ENCODE data around the gene GYS1. TPM values are rescaled to one million over a fixed set of nuclear protein-coding genes. Genes with fewer than 3 reads are reported as not detected.

Gene GYS1
- total RNA-seq, 4 donors from 2014 or later: 15.1 to 86.3 (median 34.5) TPM

DNA sequence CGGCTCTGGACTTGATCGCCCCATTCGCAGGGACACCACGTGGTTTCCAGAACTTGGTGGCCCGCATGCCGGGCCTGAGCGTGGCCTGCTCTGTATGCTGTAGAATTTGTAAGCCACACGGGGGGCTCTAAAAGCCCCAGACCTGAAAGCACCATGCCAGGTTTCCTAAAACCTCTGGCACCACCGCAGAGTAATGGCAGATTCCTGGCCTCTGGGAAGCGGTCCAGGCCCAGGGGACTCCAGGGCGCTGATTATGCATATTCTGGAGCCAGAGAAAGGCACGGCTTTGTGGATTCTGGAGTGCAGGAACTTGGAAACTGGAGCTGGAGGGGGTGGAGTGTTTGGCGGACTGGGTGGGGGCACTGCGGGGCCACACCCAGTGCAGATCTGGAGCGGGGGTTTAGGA lies 24.3 kb downstream of the GYS1 start:
- TF ChIP-seq, protein P1, sequence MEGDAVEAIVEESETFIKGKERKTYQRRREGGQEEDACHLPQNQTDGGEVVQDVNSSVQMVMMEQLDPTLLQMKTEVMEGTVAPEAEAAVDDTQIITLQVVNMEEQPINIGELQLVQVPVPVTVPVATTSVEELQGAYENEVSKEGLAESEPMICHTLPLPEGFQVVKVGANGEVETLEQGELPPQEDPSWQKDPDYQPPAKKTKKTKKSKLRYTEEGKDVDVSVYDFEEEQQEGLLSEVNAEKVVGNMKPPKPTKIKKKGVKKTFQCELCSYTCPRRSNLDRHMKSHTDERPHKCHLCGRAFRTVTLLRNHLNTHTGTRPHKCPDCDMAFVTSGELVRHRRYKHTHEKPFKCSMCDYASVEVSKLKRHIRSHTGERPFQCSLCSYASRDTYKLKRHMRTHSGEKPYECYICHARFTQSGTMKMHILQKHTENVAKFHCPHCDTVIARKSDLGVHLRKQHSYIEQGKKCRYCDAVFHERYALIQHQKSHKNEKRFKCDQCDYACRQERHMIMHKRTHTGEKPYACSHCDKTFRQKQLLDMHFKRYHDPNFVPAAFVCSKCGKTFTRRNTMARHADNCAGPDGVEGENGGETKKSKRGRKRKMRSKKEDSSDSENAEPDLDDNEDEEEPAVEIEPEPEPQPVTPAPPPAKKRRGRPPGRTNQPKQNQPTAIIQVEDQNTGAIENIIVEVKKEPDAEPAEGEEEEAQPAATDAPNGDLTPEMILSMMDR (IDR thresholded peaks at IDR 0.05; ENCODE audit: low read depth): no peak

DNA sequence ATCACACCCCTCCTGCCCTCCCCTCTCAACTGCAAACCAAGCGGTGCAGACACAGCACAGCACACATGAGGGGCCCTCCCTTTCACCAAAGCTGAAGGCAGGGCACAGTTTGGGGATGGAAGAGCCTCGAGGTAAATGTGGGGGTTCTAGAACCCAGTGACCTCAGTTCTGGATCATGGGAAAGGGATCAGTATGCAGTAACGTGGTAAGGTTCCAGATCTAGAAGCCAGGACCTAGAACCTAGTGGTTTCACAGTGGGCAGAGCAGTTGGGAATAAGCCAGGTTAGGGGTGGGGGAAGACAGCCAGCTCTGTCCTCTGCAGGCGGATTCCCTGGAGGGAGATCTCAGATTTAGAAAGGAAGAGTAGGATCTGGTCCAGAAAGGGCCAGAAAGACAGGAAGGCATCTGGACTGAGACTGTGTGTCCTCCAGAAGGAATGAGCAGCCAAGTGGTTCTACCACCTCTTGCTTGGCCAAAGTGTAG lies 24.9 kb downstream of the GYS1 start:
- TF ChIP-seq, protein P1 (IDR thresholded peaks at IDR 0.05; ENCODE audit: low read depth): no peak

DNA sequence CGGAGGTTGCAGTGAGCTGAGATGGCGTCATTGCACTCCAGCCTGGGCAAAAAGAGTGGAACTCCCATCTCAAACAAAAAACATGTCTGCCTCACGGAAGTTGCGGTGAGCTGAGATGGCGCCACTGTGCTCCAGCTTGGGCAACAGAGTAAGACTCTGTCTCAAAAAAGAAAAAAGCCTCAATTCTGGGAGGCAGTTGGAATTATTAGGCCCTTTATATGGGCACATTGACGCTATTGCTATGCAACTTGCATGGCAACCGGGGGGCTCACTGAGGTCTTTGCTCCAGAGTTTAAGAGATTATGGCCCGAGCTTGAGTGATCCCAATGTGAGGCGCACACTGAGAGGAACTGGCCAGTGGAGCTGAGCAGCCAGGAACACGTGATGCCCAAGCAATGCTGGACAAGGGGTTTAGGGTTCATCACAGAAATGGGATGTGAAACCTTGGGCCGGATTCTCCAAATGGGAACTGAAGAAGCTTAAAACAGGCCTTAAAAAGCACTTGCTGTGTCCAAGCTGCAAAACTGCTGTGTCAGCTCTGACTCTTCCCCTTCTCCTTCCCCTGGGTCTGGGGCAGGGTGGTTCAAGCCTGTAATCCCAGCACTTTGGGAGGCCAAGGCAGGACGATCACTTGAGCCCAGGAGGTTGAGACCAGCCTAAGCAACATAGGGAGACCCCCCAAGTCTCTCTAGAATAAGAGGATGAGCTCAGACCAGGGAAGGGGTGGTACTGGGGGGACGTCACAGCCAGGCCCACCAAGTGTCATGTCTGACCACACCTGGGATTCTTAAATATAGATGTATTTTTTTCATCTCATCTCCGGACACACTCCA lies 25.5 kb downstream of the GYS1 start:
- TF ChIP-seq, protein P1 (IDR thresholded peaks at IDR 0.05; ENCODE audit: low read depth): no peak

DNA sequence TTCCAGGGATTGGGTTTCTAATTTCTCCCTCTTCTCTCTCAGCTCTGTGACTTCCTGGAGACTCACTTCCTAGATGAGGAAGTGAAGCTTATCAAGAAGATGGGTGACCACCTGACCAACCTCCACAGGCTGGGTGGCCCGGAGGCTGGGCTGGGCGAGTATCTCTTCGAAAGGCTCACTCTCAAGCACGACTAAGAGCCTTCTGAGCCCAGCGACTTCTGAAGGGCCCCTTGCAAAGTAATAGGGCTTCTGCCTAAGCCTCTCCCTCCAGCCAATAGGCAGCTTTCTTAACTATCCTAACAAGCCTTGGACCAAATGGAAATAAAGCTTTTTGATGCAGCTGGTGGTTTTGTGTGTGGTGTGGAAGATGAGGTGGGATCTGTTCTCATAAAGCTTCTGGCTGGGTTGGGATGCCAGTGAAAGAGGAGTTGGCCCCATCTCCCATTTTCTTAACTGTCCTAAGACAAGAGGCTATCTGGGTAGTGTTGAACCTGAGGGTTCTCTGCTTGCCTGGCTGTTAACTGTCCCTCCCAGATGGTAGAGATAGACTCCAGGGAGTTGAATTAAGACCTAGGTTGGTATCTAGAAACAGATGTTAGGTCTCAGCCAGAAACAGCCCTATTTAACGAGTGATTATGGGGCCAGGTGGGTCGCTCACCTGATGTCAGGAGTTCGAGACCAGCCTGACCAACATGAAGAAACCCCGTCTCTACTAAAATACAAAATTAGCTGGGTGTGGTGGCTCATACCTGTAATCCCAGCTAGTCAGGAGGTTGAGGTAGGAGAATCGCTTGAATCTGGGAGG lies 26.4 kb downstream of the GYS1 start:
- TF ChIP-seq, protein P1 (IDR thresholded peaks at IDR 0.05; ENCODE audit: low read depth): no peak

DNA sequence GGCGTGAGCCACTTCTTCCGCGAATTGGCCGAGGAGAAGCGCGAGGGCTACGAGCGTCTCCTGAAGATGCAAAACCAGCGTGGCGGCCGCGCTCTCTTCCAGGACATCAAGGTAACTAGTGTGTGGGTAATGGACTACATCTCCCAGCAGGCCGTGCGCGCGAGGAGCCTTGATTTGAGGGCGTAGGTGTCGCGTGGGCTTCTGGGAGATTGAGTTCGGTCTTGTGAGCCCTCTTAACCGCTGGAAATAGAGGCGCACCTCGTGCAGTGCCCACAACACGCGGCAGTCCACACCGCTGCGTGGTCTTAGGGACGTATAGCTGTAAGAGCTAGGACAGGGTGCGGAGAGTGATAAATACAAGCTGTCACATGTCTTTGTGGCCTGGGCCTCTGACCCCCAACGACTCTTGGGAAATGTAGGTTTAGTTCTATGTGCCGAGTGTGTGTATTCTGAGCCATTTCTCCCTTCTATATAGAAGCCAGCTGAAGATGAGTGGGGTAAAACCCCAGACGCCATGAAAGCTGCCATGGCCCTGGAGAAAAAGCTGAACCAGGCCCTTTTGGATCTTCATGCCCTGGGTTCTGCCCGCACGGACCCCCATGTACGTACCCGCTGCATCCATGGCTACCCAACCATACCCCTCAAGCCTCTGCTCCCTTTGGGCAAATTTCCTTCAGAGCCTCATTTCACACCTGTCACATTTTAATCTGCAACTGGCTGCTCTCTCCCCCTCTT lies 27.1 kb downstream of the GYS1 start:
- TF ChIP-seq, protein P1 (IDR thresholded peaks at IDR 0.05; ENCODE audit: low read depth): no peak

DNA sequence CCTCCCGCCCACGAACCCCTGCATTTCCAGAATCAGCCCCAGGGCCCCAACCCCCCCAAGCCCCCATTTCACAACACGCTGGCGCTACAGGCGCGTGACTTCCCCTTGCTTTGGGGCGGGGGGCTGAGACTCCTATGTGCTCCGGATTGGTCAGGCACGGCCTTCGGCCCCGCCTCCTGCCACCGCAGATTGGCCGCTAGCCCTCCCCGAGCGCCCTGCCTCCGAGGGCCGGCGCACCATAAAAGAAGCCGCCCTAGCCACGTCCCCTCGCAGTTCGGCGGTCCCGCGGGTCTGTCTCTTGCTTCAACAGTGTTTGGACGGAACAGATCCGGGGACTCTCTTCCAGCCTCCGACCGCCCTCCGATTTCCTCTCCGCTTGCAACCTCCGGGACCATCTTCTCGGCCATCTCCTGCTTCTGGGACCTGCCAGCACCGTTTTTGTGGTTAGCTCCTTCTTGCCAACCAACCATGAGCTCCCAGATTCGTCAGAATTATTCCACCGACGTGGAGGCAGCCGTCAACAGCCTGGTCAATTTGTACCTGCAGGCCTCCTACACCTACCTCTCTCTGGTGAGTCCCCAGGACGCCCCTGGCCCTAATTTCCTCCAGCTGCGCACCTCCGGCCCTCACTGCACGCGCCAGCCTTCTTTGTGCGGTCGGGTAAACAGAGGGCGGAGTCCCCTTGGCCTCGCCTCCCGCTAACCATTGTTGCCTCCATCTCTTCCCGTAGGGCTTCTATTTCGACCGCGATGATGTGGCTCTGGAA lies 27.9 kb downstream of the GYS1 start, which contains the start of gene FTL:
FTL (plus strand) TSS at position 270 of the 766 bp plus-strand sequence; CDS start at position 469, 199 bp downstream.
- TF ChIP-seq, protein P1 (IDR thresholded peaks at IDR 0.05; ENCODE audit: low read depth): no peak
